ENCODE measurements around the gene SIGLEC12. TPM values are rescaled to one million over a fixed set of nuclear protein-coding genes. Genes with fewer than 3 reads are reported as not detected.

Gene SIGLEC12
- total and polyA plus RNA-seq, 2 donors (not counting 3 experiments of a cell fraction or from before 2014, with no cell fraction given) = not detected

DNA sequence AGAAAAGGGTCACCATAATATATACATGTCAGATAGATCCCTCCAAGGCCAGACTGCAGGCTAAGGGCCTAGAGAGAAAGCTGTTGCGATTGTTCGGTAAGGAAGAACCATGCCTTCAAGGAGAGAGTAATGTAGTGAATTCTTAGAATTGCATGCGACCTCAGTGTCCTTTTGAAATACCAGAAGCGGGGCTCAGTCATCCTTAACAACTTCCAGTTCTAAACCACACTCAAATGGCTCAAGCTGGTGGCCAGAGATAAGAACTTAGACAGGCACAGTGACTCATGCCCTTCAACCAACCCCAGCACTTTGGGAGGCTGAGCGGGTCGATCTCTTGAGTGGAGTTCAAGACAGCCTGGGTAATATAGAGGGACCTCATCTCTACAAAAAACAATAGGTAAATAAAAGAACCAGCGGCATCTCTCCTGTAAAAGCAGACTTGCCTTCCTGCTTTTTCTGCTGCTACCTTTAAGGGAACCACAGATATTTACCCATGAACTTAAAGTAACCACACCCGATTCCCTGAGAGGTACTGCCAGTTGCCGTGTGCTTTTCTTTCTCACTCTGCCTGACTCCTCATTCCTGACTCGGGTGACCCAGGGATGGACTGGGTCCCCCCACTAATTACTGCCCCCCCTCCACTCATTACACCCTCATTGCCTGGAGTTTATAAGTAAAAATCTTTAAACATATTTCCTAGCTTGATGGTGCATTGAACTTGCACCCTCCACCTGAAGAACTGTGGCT is 45.2 kb upstream of the SIGLEC12 start:
- peak overlapping the region; percentile 89 for H3K27ac ChIP-seq (ENCODE audit: insufficient read depth, low read depth, low read length)

DNA sequence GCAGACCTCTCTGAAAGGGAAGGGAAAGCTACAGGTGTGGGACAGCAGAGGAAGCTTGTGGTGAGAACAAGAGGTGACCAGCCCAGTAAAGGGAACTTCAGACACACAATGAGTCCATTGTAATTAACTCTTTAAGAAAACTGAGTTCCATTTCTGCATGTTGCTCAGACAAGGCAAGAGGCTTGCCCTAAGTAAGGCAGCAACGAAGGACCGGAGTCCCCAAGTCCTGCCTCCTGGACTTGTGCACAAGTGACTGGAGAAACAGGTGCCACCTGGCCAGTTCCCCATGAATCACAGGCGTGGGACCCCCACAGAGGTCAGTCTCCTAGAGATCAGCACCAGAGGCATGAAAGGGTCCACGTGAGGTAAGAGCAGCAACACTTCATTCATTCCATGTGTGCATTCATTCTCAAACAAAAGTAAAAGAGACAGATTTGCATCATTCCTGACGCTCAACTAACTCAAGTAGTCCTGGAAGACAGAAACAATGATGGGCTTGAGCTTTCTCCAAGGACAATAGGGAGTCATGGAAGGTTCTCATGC is 44.6 kb upstream of the SIGLEC12 start:
- FAIRE-seq (no peak), DNase-seq (ENCODE audit: low read depth, low spot score) (no peak)
- H3K9ac ChIP-seq (replicated peaks; ENCODE audit: extremely low read depth, insufficient read depth, low read length) = peak overlapping the region; percentile 40
- intact Hi-C loops (cut with micrococcal nuclease) (loop anchor here (1.0 to 2.0 kb wide), 6 partner anchors 10 to 123 kb away; no protein-coding TSS in a partner anchor), dilution Hi-C loops (cut with MboI; ENCODE audit: extremely low pct_ligation_motif_present, low sequenced_read_pairs) (no loop called here)
- no peak overlapping the region for H2AFZ ChIP-seq (ENCODE audit: low read depth, low read length)
- CTCF ChIA-PET = interaction anchor here (0.8 to 2.9 kb wide), 3 partner anchors 27 to 111 kb away, joined by 3 to 15 read pairs (median 10); no protein-coding TSS in a partner anchor
- H3K27me3 ChIP-seq (ENCODE audit: control insufficient read depth in 2 of 2, insufficient read depth in 2 of 2, low read length in 2 of 2) = no peaks in the 10 kb centered on the region
- no peaks in the 10 kb centered on the region for H3K36me3 ChIP-seq (ENCODE audit: control insufficient read depth in 2 of 2, extremely low read depth in 1 of 2, insufficient read depth in 2 of 2, low read length in 2 of 2)
- H3K9me3 ChIP-seq (replicated peaks; ENCODE audit: control insufficient read depth, insufficient read depth, low read length) = no peaks in the 10 kb centered on the region
- H3K4me3 ChIP-seq (replicated peaks in 1 of 3; ENCODE audit: insufficient read depth in 1 of 3, low read depth in 1 of 3, low read length in 3 of 3) = no peak overlapping the region
- no peak for TF ChIP-seq MYC (IDR thresholded peaks at IDR 0.05; ENCODE audit: low read depth, low read length)
- no peak for TF ChIP-seq POLR2AphosphoS5 (IDR thresholded peaks at IDR 0.05; ENCODE audit: insufficient read depth, low read depth, low read length)
- no TSS peak for BruUV-seq (replicated peaks)
- peaks cover 28% of the 10 kb centered on the region for H3K4me1 ChIP-seq (ENCODE audit: control insufficient read depth, extremely low read depth, insufficient read depth, low read length)
- H3K4me2 ChIP-seq (ENCODE audit: insufficient read depth, low read length) = peak overlapping the region; percentile 15
- H4K20me1 ChIP-seq (replicated peaks; ENCODE audit: control insufficient read depth, extremely low read depth, insufficient read depth, low read length) = no peaks in the 10 kb centered on the region
- H3K79me2 ChIP-seq (ENCODE audit: control insufficient read depth, insufficient read depth, low read length) = no peaks in the 10 kb centered on the region
- no peaks in the 10 kb centered on the region for H3K9me1 ChIP-seq (replicated peaks; ENCODE audit: control insufficient read depth, extremely low read depth, insufficient read depth, low read length)
- peak overlapping the region; percentile 89 for H3K27ac ChIP-seq (ENCODE audit: insufficient read depth, low read depth, low read length)
- POLR2A ChIA-PET = no interaction called here

More for the DNA sequence above, 45.2 kb upstream of the SIGLEC12 start:
- no peaks in the 10 kb centered on the region for H4K20me1 ChIP-seq (replicated peaks; ENCODE audit: control insufficient read depth, extremely low read depth, insufficient read depth, low read length)
- DNase-seq (ENCODE audit: low read depth, low spot score) (peak; percentile 91), FAIRE-seq (peak; percentile 100)
- H3K9ac ChIP-seq (replicated peaks; ENCODE audit: extremely low read depth, insufficient read depth, low read length) = peak overlapping the region; percentile 61
- dilution Hi-C loops (cut with MboI; ENCODE audit: extremely low pct_ligation_motif_present, low sequenced_read_pairs) (no loop called here), intact Hi-C loops (cut with micrococcal nuclease) (loop anchor here (1.0 to 2.0 kb wide), 7 partner anchors 11 to 142 kb away; no protein-coding TSS in a partner anchor)
- H2AFZ ChIP-seq (ENCODE audit: low read depth, low read length) = no peak overlapping the region
- peak; percentile 99 for TF ChIP-seq FOS (IDR thresholded peaks at IDR 0.05; ENCODE audit: borderline replicate concordance, insufficient read depth, low read length)
- TF ChIP-seq GATA2 (IDR thresholded peaks at IDR 0.05; ENCODE audit: insufficient read depth, insufficient read length, low read depth, low read length) = peak; percentile 99
- TF ChIP-seq JUN (IDR thresholded peaks at IDR 0.05; ENCODE audit: borderline replicate concordance, insufficient read depth, insufficient read length, low read depth) = peak; percentile 94
- TF ChIP-seq POLR2AphosphoS5 (IDR thresholded peaks at IDR 0.05; ENCODE audit: insufficient read depth, low read depth, low read length) = peak; percentile 99
- TF ChIP-seq MYC (IDR thresholded peaks at IDR 0.05; ENCODE audit: low read depth, low read length) = no peak
- TF ChIP-seq POLR2A (IDR thresholded peaks at IDR 0.05; ENCODE audit: low read depth, low read length) = peak; percentile 88
- peak overlapping the region; percentile 52 for H3K4me2 ChIP-seq (ENCODE audit: insufficient read depth, low read length)
- no peaks in the 10 kb centered on the region for H3K9me3 ChIP-seq (replicated peaks; ENCODE audit: control insufficient read depth, insufficient read depth, low read length)
- H3K4me1 ChIP-seq (ENCODE audit: control insufficient read depth, extremely low read depth, insufficient read depth, low read length) = peaks cover 28% of the 10 kb centered on the region
- BruUV-seq (replicated peaks) = TSS peak; percentile 74
- no peaks in the 10 kb centered on the region for H3K9me1 ChIP-seq (replicated peaks; ENCODE audit: control insufficient read depth, extremely low read depth, insufficient read depth, low read length)
- H3K27me3 ChIP-seq (ENCODE audit: control insufficient read depth in 2 of 2, insufficient read depth in 2 of 2, low read length in 2 of 2) = no peaks in the 10 kb centered on the region
- ChIA-PET CTCF (interaction anchor here (0.8 to 2.9 kb wide), 9 partner anchors 24 to 207 kb away, joined by 3 to 15 read pairs (median 5); partner anchors contain the start of gene ZNF175), POLR2A (interaction anchor here (0.7 kb wide), 1 partner anchor 30 kb away, joined by 3 read pairs; no protein-coding TSS in a partner anchor)
- H3K79me2 ChIP-seq (ENCODE audit: control insufficient read depth, insufficient read depth, low read length) = no peaks in the 10 kb centered on the region
- H3K4me3 ChIP-seq (replicated peaks in 1 of 3; ENCODE audit: insufficient read depth in 1 of 3, low read depth in 1 of 3, low read length in 3 of 3) = no peak overlapping the region
- H3K36me3 ChIP-seq (ENCODE audit: control insufficient read depth in 2 of 2, extremely low read depth in 1 of 2, insufficient read depth in 2 of 2, low read length in 2 of 2) = no peaks in the 10 kb centered on the region
